A673 (cell line): ENCODE measurements around the gene SART3. TPM values are rescaled to one million over a fixed set of nuclear protein-coding genes. Genes with fewer than 3 reads are reported as not detected.

ENCODE experiments used
- BruUV-seq: library from RNA; stranded (reverse); fragments of 400-500 nt; replicated peaks from 2 replicates; lab custom pipeline; 2021; lab: Mats Ljungman, UMichigan
- CTCF ChIA-PET: fragments of 300-600 bp; sonication (Branson Sonifier 250); formaldehyde crosslinking; loops from one replicate; lab custom pipeline; 2022; ENCODE audit warnings: antibody characterized with exemption; lab: Charles Lee
- POLR2A ChIA-PET: fragments of 300-600 bp; sonication (Branson Sonifier 250); formaldehyde crosslinking; loops from one replicate; lab custom pipeline; 2022; ENCODE audit warnings: antibody characterized with exemption; ENCODE audit not compliant: low non-redundant PET; lab: Charles Lee
- DNase-seq: peaks from one replicate; pipeline ENCODE4 v3.0.0-alpha.2; 2015; ENCODE audit warnings: low spot score
- H3K27ac ChIP-seq: fragments of 200-600 bp; sonication (generic); 2 replicates; pipeline ENCODE4 v1.5.1; 2016; ENCODE audit warnings: mixed run types, low read depth, mild to moderate bottlenecking, mixed read lengths, antibody characterized with exemption, low read length; ENCODE audit not compliant: poor library complexity, severe bottlenecking
- H3K27me3 ChIP-seq: fragments of 200-600 bp; sonication (generic); replicated peaks from 2 replicates; pipeline ENCODE4 v1.6.1; 2017; ENCODE audit warnings: mixed run types, low read depth, mild to moderate bottlenecking, mixed read lengths, antibody characterized with exemption, low read length; ENCODE audit not compliant: insufficient read depth, poor library complexity
- H3K36me3 ChIP-seq: fragments of 200-600 bp; sonication (generic); 2 replicates; pipeline ENCODE4 v1.6.1; 2016; ENCODE audit warnings: mixed run types, mild to moderate bottlenecking, mixed read lengths, antibody characterized with exemption, low read length; ENCODE audit not compliant: insufficient read depth, poor library complexity, severe bottlenecking
- H3K4me1 ChIP-seq: fragments of 200-600 bp; sonication (generic); 2 replicates; pipeline ENCODE4 v1.6.1; 2017; ENCODE audit warnings: mixed run types, mild to moderate bottlenecking, mixed read lengths, antibody characterized with exemption, low read length; ENCODE audit not compliant: insufficient read depth, poor library complexity, severe bottlenecking
- H3K4me3 ChIP-seq: fragments of 200-600 bp; sonication (generic); 2 replicates; pipeline ENCODE4 v1.5.1; 2016; ENCODE audit warnings: low read depth, mixed run types, mild to moderate bottlenecking, mixed read lengths, low read length; ENCODE audit not compliant: poor library complexity, severe bottlenecking
- H3K9me3 ChIP-seq: fragments of 200-600 bp; sonication (generic); 2 replicates; pipeline ENCODE4 v1.6.1; 2016; ENCODE audit warnings: mixed run types, low read depth, mild to moderate bottlenecking, mixed read lengths, antibody characterized with exemption, low read length; ENCODE audit not compliant: poor library complexity, severe bottlenecking
- EZH2 ChIP-seq: fragments of 200-600 bp; sonication (generic); IDR thresholded peaks from 2 replicates; pipeline ENCODE4 v1.6.1; 2017; ENCODE audit warnings: borderline replicate concordance, low read depth, mild to moderate bottlenecking, mixed read lengths, antibody characterized with exemption, low read length; ENCODE audit not compliant: poor library complexity, severe bottlenecking
- intact Hi-C: fragments of 100-400 bp; cut with micrococcal nuclease; formaldehyde crosslinking; loops from one replicate; pipeline ENCODE4 v1.10.0; 2022; ENCODE audit not compliant: unreplicated experiment
- total RNA-seq: library from RNA; stranded (reverse); gene quantifications from 2 replicates; pipeline ENCODE4 v1.2.3, GENCODE V29; 2021
- TF ChIP-seq, protein P1 (sequence below): fragments of 300-800, 200-600 bp; sonication (generic); conservative IDR thresholded peaks from 2 replicates; pipeline ENCODE4 v1.5.1; 2017; ENCODE audit warnings: low read depth, mild to moderate bottlenecking, antibody characterized with exemption, low read length, moderate library complexity, mixed read lengths

The SART3 gene
- total RNA-seq, 1 experiment from 2014 or later, result 99.3 TPM

- H3K9me3 ChIP-seq, result no peaks in the 10 kb centered on the region
- CTCF ChIA-PET, result no interaction called here
- H3K4me1 ChIP-seq, result no peaks in the 10 kb centered on the region
- POLR2A ChIA-PET, result no interaction called here
- H3K27ac ChIP-seq, result no peak overlapping the region
- intact Hi-C loops, result no loop called here
- no peak overlapping the region for H3K4me3 ChIP-seq
- BruUV-seq, result no TSS peak
- H3K36me3 ChIP-seq, result no peaks in the 10 kb centered on the region
- peaks cover 4% of the 10 kb centered on the region for H3K27me3 ChIP-seq
- no peak for TF ChIP-seq EZH2
- TF ChIP-seq, protein P1, sequence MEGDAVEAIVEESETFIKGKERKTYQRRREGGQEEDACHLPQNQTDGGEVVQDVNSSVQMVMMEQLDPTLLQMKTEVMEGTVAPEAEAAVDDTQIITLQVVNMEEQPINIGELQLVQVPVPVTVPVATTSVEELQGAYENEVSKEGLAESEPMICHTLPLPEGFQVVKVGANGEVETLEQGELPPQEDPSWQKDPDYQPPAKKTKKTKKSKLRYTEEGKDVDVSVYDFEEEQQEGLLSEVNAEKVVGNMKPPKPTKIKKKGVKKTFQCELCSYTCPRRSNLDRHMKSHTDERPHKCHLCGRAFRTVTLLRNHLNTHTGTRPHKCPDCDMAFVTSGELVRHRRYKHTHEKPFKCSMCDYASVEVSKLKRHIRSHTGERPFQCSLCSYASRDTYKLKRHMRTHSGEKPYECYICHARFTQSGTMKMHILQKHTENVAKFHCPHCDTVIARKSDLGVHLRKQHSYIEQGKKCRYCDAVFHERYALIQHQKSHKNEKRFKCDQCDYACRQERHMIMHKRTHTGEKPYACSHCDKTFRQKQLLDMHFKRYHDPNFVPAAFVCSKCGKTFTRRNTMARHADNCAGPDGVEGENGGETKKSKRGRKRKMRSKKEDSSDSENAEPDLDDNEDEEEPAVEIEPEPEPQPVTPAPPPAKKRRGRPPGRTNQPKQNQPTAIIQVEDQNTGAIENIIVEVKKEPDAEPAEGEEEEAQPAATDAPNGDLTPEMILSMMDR, result no peak
- DNase-seq, result no peak
Observed at GRCh38 chr12:108484845-108485244, 76.1 kb downstream of the SART3 start.

DNA sequence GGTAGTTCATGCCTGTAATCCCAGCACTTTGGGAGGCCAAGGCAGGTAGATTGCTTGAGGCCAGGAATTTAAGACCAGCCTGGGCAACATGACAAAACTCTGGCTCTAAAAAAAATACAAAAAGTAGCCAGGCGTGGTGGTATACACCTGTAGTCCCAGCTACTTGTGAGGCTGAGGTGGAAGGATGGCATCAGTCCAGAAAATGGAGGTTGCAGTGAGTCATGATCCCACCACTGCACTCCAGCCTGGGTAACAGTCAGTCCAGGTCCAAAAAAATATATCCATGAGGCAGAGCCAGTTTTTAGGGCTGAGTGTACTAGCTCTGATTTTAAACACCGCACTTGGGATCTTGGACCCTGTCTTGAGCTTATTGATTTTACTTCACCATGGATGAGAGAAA, 76.5 kb downstream of the SART3 start:
- DNase-seq, result no peak
- POLR2A ChIA-PET, result no interaction called here
- no TSS peak for BruUV-seq
- H3K9me3 ChIP-seq, result no peaks in the 10 kb centered on the region
- no peak overlapping the region for H3K4me3 ChIP-seq
- H3K36me3 ChIP-seq, result no peaks in the 10 kb centered on the region
- H3K4me1 ChIP-seq, result no peaks in the 10 kb centered on the region
- peaks cover 4% of the 10 kb centered on the region for H3K27me3 ChIP-seq
- intact Hi-C loops, result no loop called here
- no peak overlapping the region for H3K27ac ChIP-seq
- TF ChIP-seq, protein P1, result no peak
- no peak for TF ChIP-seq EZH2
- CTCF ChIA-PET, result no interaction called here

DNA sequence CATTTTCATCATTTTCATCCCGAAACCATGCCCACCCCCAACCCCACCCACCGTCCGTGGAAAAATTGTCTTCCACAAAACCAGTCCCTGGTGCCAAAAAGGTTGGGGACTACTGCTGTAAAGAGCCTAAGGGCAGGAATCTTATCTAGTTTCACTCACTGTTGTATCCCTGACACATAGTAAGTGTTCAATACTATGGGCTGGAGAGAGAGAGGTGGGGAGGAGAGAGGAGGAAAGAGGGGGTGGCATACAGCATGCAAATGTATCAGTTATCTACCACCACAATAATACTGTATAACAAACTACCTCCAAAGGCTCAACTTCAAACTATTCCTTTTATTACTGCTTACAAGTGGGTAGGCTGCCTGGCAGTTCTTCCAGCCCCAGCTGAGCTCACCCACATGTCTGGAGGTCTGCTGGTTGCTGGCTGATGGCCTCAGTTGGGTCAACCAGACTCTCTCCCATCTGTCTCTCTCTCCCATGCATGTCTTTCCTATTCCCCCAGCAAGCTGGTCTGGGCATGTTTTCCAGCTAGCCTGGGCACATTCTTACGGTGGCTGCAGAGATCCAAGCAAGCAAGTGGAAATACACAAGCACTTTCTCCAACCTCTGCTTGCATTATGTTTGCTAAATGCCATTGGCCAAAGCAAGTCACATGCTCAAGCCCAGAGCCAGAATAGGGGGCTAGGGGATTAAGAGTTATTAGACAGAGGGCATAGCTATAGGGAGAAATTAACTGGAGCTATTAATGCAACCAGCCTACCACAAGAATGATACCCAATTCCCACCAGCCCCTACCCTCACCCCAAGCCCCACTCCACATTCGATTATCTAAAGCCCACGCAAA, 77.5 kb downstream of the SART3 start:
- H3K36me3 ChIP-seq, result no peaks in the 10 kb centered on the region
- H3K4me1 ChIP-seq, result no peaks in the 10 kb centered on the region
- H3K9me3 ChIP-seq, result no peaks in the 10 kb centered on the region
- no peak overlapping the region for H3K4me3 ChIP-seq
- POLR2A ChIA-PET, result no interaction called here
- peaks cover 4% of the 10 kb centered on the region for H3K27me3 ChIP-seq
- intact Hi-C loops, result no loop called here
- no TSS peak for BruUV-seq
- no peak overlapping the region for H3K27ac ChIP-seq
- no peak for TF ChIP-seq EZH2
- TF ChIP-seq, protein P1, result no peak
- CTCF ChIA-PET, result no interaction called here
- DNase-seq, result no peak
